Liver (tissue), 9 donors: Measurements from ENCODE around the gene TSEN34. TPM values are rescaled to one million over a fixed set of nuclear protein-coding genes. Genes with fewer than 3 reads are reported as not detected.
A peak's percentile ranks its signal among the peaks of the same experiment; 100 is the strongest.
"Not testable (repeated sequence)": the region's sequence is repeated elsewhere in the genome, so short reads cannot be mapped to it uniquely, and the experiment has no call there.

Experiments
- DNase-seq: peaks from one replicate; pipeline ENCODE4 v3.0.0-alpha.2; 2017; ENCODE audit warnings: low spot score
- H3K27ac ChIP-seq, 2 donors: one replicate each; pipeline ENCODE4 v1.7.0; 2013; ENCODE audit warnings: inconsistent platforms in 2 of 2, low read length in 2 of 2, control low read depth in 1 of 2, low read depth in 1 of 2, mild to moderate bottlenecking in 1 of 2
- H3K27me3 ChIP-seq, 4 donors: one replicate each; pipeline versions ENCODE4 v1.6.1 to v1.7.0; 2013; ENCODE audit warnings: low read length in 3 of 4, inconsistent platforms in 1 of 4, mild to moderate bottlenecking in 1 of 4, moderate library complexity in 1 of 4; ENCODE audit not compliant: control insufficient read depth in 4 of 4, insufficient read depth in 4 of 4
- H3K36me3 ChIP-seq, 4 donors: one replicate each; pipeline versions ENCODE4 v1.6.1 to v1.7.0; 2013; ENCODE audit warnings: low read length in 3 of 4, mild to moderate bottlenecking in 3 of 4, low read depth in 1 of 4, moderate library complexity in 1 of 4; ENCODE audit not compliant: control insufficient read depth in 4 of 4, insufficient read depth in 3 of 4
- H3K4me1 ChIP-seq, 4 donors: one replicate each; pipeline versions ENCODE4 v1.6.1 to v1.7.0; 2013; ENCODE audit warnings: low read length in 3 of 4, mild to moderate bottlenecking in 3 of 4, moderate library complexity in 1 of 4; ENCODE audit not compliant: control insufficient read depth in 4 of 4, insufficient read depth in 4 of 4
- H3K4me3 ChIP-seq, 3 donors: one replicate each; pipeline versions ENCODE4 v1.6.1 to v1.7.0; 2013; ENCODE audit warnings: low read length in 3 of 3, control low read depth in 1 of 3, low read depth in 1 of 3, mild to moderate bottlenecking in 1 of 3
- H3K9ac ChIP-seq, 2 donors: one replicate each; pipeline ENCODE4 v1.7.0; 2013; ENCODE audit warnings: low read length in 2 of 2, mild to moderate bottlenecking in 2 of 2, moderate library complexity in 2 of 2, control low read depth in 1 of 2, low read depth in 1 of 2
- H3K9me3 ChIP-seq, 4 donors: one replicate each; pipeline versions ENCODE4 v1.6.1 to v1.7.0; 2013; ENCODE audit warnings: low read length in 3 of 4; ENCODE audit not compliant: control insufficient read depth in 4 of 4
- ATF3 ChIP-seq: IDR thresholded peaks from 2 replicates; pipeline ENCODE4 v1.6.1; 2016; ENCODE audit warnings: antibody characterized with exemption
- CTCF ChIP-seq: fragments of 150-350 bp; IDR thresholded peaks from 2 replicates; pipeline ENCODE4 v1.5.1; 2017; ENCODE audit warnings: improper control_type of control experiment, low read depth, low read length; ENCODE audit not compliant: missing input control
- EGR1 ChIP-seq, 2 donors: IDR thresholded peaks; 2 replicates each; pipeline ENCODE4 v1.6.1; 2016 to 2018; ENCODE audit warnings: antibody characterized with exemption in 2 of 2, low read depth in 2 of 2
- FOXA1 ChIP-seq: IDR thresholded peaks from 2 replicates; pipeline ENCODE4 v1.6.1; 2016; ENCODE audit warnings: antibody characterized with exemption
- FOXA2 ChIP-seq: IDR thresholded peaks from 2 replicates; pipeline ENCODE4 v1.6.1; 2016; ENCODE audit warnings: antibody characterized with exemption
- GABPA ChIP-seq, 2 donors: IDR thresholded peaks in 1 of 2; conservative IDR thresholded peaks in 1 of 2; 2 replicates each; pipeline ENCODE4 v1.6.1; 2016; ENCODE audit warnings: antibody characterized with exemption in 2 of 2, mild to moderate bottlenecking in 1 of 2, moderate library complexity in 1 of 2
- HNF4A ChIP-seq, 2 donors: conservative IDR thresholded peaks; 2 replicates each; pipeline ENCODE4 v1.6.1; 2016; ENCODE audit warnings: antibody characterized with exemption in 2 of 2, mild to moderate bottlenecking in 2 of 2
- HNF4G ChIP-seq: IDR thresholded peaks from 2 replicates; pipeline ENCODE4 v1.6.1; 2016; ENCODE audit warnings: antibody characterized with exemption
- JUND ChIP-seq, 2 donors: IDR thresholded peaks; 2 replicates each; pipeline ENCODE4 v1.6.1; 2016; ENCODE audit warnings: antibody characterized with exemption in 2 of 2
- MAX ChIP-seq: IDR thresholded peaks from 2 replicates; pipeline ENCODE4 v1.6.1; 2016; ENCODE audit warnings: antibody characterized with exemption
- NR2F2 ChIP-seq: IDR thresholded peaks from 2 replicates; pipeline ENCODE4 v1.6.1; 2016; ENCODE audit warnings: antibody characterized with exemption
- RAD21 ChIP-seq, 2 donors: IDR thresholded peaks; 2 replicates each; pipeline ENCODE4 v1.6.1; 2016; ENCODE audit warnings: antibody characterized with exemption in 2 of 2, mild to moderate bottlenecking in 2 of 2
- REST ChIP-seq: IDR thresholded peaks from 2 replicates; pipeline ENCODE4 v1.6.1; 2016; ENCODE audit warnings: antibody characterized with exemption, mild to moderate bottlenecking
- RXRA ChIP-seq, 2 donors: IDR thresholded peaks; 2 replicates each; pipeline ENCODE4 v1.6.1; 2017 to 2018; ENCODE audit warnings: antibody characterized with exemption in 2 of 2, mild to moderate bottlenecking in 1 of 2
- SP1 ChIP-seq: IDR thresholded peaks from 2 replicates; pipeline ENCODE4 v1.6.1; 2018; ENCODE audit warnings: antibody characterized with exemption, mild to moderate bottlenecking
- TAF1 ChIP-seq: conservative IDR thresholded peaks from 2 replicates; pipeline ENCODE4 v1.6.1; 2016; ENCODE audit warnings: antibody characterized with exemption, mild to moderate bottlenecking
- YY1 ChIP-seq: IDR thresholded peaks from 2 replicates; pipeline ENCODE4 v1.6.1; 2016; ENCODE audit warnings: antibody characterized with exemption, mild to moderate bottlenecking
- ZBTB33 ChIP-seq: IDR thresholded peaks from 2 replicates; pipeline ENCODE4 v1.6.1; 2016; ENCODE audit warnings: antibody characterized with exemption
- WGBS: extraction: QIAGEN DNeasy Blood & Tissue Kit; methylation state at CpG from one replicate; pipeline ENCODE4 v1.1.7; 2013; 5-methylcytosine and 5-hydroxymethylcytosine counted together
- polyA plus RNA-seq, 2 donors: library from polyadenylated mRNA; stranded (reverse) in 1 of 2; unstranded in 1 of 2; fragments of 200-250 nt in 1 of 2; fragments of >200 nt in 1 of 2; fragmentation: Nextera tagmentation in 1 of 2; extraction: Ambion mirVana in 1 of 2; gene quantifications; one replicate each; pipeline versions ENCODE4 v1.2.1 to v1.2.3, GENCODE V29; 2013 to 2015
- total RNA-seq, 2 donors: library from RNA; depleted of rRNA; stranded (reverse); fragments of >200 nt; gene quantifications; one replicate each; pipeline ENCODE4 v1.2.3, GENCODE V29; 2014
- donor health status: healthy.
- donor health status: healthy.
- donor health status: healthy.
- donor health status: healthy.
- donor health status: healthy.

Gene TSEN34
- total and polyA plus RNA-seq, 4 donors: 15.5 to 37.9 (median 24.6) TPM

GRCh38 chr19:54193011-54193410 is 1.9 kb downstream of the TSEN34 start:
- no peak overlapping the region for H3K4me3 ChIP-seq
- no peaks in the 10 kb centered on the region for H3K9me3 ChIP-seq
- H3K27me3 ChIP-seq: no peaks in the 10 kb centered on the region
- H3K36me3 ChIP-seq: peaks cover 4 to 17% (median 13%) of the 10 kb centered on the region in 4 donors
- H3K9ac ChIP-seq: no peak overlapping the region
- peaks cover 17 to 30% (median 24%) of the 10 kb centered on the region in 4 donors for H3K4me1 ChIP-seq
- DNase-seq: no peak
- no peak overlapping the region for H3K27ac ChIP-seq
- WGBS: 97% methylated on average over 11 of the region's 11 CpGs
- TF ChIP-seq FOXA2 (no peak), ATF3 (no peak), YY1 (no peak), SP1 (no peak)

- not testable (repeated sequence) for H3K27ac ChIP-seq, H3K9me3 ChIP-seq, H3K9ac ChIP-seq, H3K4me3 ChIP-seq, DNase-seq, H3K27me3 ChIP-seq
- 95% methylated on average over 12 of the region's 12 CpGs for WGBS
- peaks cover 4 to 17% (median 13%) of the 10 kb centered on the region in 4 donors for H3K36me3 ChIP-seq
- H3K4me1 ChIP-seq: peaks cover 12 to 25% (median 19%) of the 10 kb centered on the region in 4 donors
Measured at GRCh38 chr19:54194463-54194862, 3.4 kb downstream of the TSEN34 start.

- Histone ChIP-seq H3K9me3 (no peaks in the 10 kb centered on the region), H3K9ac (no peak overlapping the region), H3K4me1 (peaks cover 12 to 26% (median 17%) of the 10 kb centered on the region in 4 donors), H3K4me3 (no peak overlapping the region), H3K36me3 (peaks cover 4 to 17% (median 13%) of the 10 kb centered on the region in 4 donors), H3K27me3 (no peaks in the 10 kb centered on the region), H3K27ac (peak overlapping the region; percentile 69 to 89)
- TF ChIP-seq SP1: peak; percentile 42
- TF ChIP-seq CTCF: no peak
- TF ChIP-seq REST: no peak
- no peak for TF ChIP-seq GABPA (IDR thresholded peaks at IDR 0.05 in 1 of 2, conservative IDR thresholded peaks at IDR 0.05 in 1 of 2)
- no peak for TF ChIP-seq YY1
- TF ChIP-seq HNF4A (conservative IDR thresholded peaks at IDR 0.05): peak; percentile 28 to 54
- TF ChIP-seq JUND (IDR thresholded peaks at IDR 0.05): no peak
- no peak for TF ChIP-seq MAX
- no peak for TF ChIP-seq HNF4G
- TF ChIP-seq ATF3: no peak
- no peak for TF ChIP-seq EGR1 (IDR thresholded peaks at IDR 0.05; ENCODE audit: low read depth in 2 of 2)
- no peak for TF ChIP-seq TAF1
- TF ChIP-seq RAD21 (IDR thresholded peaks at IDR 0.05): no peak
- peak in 1 of 2 donors; percentile 39 for TF ChIP-seq RXRA (IDR thresholded peaks at IDR 0.05)
- no peak for TF ChIP-seq ZBTB33
- TF ChIP-seq FOXA2: no peak
- no peak for TF ChIP-seq FOXA1
- no peak for TF ChIP-seq NR2F2
- no peak for DNase-seq
- 66% methylated on average over 7 of the region's 7 CpGs for WGBS
Measured at GRCh38 chr19:54196536-54196935, 5.4 kb downstream of the TSEN34 start.
